Neural progenitor cell (in vitro differentiated cells): ENCODE data around the gene AKR1B1. TPM values are rescaled to one million over a fixed set of nuclear protein-coding genes. Genes with fewer than 3 reads are reported as not detected.

ENCODE experiments used
- total RNA-seq: library from RNA; depleted of rRNA; stranded (reverse); fragments of >200 nt; gene quantifications from 2 replicates; pipeline ENCODE4 v1.2.3, GENCODE V29; 2015; ENCODE audit warnings: low replicate concordance

Gene AKR1B1
- total RNA-seq, 1 donor from 2014 or later = 105 TPM

Other genes with a start within 250 kb of the AKR1B1 start
- 25.9 and 32.0 TPM in 2 replicates for gene SLC35B4, start 142.2 kb downstream of the AKR1B1 start, total RNA-seq
- gene AKR1B10, start 68.5 kb upstream of the AKR1B1 start, total RNA-seq = not detected in 2 replicates
- gene AKR1B15, start 90.0 kb upstream of the AKR1B1 start, total RNA-seq = not detected in 2 replicates
- 25.5 and 49.7 TPM in 2 replicates for gene BPGM, start 187.8 kb upstream of the AKR1B1 start, total RNA-seq